GM19035 (cell line): Measurements from ENCODE around the gene ZNF618.
"Not testable (repeated sequence)": the region's sequence is repeated elsewhere in the genome, so short reads cannot be mapped to it uniquely, and the experiment has no call there.

Experiments
- ATAC-seq: cut with Tn5 transposase; IDR thresholded peaks from one replicate; pipeline ENCODE4 v1.9.1; 2021; ENCODE audit not compliant: unreplicated experiment

Gene ZNF618

DNA sequence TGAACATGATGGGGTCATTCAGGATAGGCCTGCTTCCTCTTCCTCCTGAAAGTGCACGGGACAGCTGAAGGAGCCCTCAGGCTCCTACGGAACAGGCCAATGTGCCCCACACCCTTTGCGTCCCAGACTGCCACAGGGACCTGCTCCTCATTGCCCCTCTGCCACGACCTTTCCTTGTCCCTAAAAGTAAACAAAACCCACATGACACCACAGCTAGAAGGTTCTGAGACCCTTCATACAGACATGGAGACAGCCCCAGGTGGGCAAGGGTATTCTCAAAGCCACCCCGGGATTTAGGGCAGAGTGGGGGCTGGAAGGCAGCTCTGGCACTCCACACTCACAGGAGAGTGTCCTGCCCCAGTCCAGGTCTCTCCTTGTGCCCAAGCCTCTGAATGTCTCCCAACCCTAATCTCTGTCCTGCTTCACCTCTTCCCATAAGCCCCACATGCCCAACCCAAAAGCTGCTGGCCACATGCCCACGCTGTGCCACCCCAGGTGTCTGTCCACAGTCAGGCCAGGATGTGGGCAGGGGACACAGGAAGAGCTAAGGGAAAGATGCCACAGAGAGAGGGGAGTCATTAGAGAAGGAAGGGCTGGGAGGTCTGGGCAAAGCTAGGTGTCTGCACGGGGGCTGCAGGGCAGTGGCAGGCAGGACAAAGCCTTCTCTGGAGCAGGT is 201.2 kb downstream of the ZNF618 start:
- no peak for ATAC-seq

DNA sequence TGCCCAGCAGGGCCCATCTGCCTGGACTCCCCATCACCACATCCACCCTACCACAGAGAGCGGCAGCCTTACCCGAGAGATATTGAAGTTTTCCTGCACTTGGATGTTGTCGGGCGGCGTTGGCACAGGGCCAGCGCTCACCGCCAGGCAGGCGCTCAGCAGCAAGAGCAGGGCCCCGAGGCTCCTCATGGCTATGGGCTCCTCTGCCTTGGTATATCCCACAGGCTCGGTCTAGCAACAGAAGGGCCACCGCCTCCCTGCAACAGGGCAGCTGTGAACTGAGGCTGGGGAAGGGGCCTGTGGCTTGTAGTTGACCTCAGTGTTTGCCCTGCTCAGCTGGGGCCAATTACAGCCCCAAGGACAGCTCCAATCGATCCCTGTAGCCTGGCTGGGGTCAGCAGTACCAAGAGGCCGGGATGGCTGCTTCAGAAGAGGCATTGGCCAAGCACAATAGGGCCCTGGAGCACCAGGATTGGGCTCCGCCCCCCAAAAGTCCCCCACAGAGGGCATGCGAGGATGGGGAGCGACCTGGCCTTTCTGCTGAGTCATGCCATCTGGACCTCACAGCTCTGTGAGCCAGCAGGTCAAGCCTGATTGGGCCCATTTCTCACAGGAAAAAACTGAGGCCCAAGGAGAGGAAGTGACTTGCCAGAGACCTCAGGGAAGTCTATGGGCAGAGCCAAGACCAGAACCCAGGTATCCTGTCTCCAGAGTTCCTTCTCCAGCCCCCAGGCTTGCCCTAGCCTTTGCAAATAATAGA is 202.1 kb downstream of the ZNF618 start, which contains the start of gene AMBP:
AMBP (minus strand) TSS at position 280 of the 760 bp plus-strand sequence; CDS start at position 189, 91 bp downstream.
- no peak for ATAC-seq

DNA sequence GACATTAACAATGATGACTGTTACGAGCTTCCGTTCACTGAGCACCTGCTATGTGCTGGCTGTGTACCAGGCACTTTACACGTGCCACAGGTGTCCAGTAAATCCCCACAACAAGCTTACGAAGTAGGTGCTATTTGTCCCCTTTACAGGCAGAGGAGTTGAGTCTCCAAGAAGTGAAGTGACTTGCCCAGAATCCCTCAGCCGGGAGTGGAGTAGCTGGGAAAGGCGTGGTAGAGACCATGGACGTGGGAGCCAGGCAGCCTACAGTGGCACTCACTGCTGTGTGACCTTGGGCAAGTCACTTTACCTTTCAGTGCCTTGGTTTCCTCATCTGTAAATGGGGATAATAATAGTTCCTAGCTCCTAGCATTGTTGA is 202.7 kb downstream of the ZNF618 start:
- ATAC-seq = no peak

DNA sequence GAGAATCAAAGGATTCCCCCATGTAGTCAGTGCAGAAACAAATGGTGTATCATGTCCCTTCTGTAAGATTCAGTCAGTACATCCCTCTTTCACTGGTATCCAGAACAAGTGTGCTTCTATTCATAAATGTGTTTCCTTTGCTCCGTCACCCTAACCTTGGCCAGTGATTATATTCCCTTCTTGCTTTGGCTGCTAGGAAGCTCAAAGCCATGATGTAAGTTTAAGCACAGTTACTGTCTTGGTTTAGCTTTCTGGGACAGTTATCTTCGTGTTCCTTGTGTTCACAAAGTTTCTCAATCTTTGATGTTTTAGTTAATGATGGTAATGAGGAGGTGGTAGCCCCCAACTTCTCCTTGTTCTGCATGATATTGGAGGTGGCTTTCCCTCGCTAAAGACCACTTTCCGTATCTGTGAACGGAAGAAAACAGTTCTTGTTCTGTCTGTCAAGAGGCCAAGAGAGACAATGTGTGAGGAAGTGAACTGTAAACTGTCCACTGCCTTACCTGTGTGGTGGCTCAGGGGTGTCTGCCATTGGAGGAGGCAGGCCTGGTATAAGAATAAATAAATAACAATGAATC is 204.2 kb downstream of the ZNF618 start:
- no peak for ATAC-seq

DNA sequence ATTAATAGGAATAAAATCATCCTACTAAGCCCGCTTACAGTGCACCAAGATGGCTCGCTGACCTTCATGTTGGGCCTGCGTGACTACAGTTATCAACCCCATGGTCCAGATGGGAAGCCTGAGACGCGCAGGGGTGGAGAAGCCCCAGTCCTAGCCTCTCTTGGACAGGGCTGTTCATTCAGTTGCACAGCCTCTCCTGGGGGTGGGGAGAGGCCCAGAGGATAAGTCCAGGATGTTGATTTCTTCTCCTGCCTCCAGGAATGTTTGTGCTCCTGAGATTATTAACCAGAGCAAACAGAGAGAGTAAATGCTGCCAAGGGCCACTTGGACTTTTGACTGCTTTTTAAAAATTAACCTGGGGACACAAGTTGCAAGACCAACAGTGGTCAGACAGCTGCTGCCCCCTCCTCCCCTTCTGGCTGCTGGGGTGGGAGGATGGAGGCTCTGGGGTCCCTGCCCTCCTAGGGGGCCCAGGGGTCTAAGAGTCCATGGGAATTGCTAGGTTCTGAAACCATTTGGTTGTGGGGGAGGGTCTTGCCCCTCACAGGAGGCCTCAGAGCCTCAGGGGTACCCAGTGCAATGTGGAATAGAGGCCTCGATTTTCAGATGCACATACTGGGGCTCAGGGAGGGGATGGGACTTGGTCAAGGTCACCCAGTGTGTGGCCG is 204.8 kb downstream of the ZNF618 start:
- ATAC-seq = no peak

DNA sequence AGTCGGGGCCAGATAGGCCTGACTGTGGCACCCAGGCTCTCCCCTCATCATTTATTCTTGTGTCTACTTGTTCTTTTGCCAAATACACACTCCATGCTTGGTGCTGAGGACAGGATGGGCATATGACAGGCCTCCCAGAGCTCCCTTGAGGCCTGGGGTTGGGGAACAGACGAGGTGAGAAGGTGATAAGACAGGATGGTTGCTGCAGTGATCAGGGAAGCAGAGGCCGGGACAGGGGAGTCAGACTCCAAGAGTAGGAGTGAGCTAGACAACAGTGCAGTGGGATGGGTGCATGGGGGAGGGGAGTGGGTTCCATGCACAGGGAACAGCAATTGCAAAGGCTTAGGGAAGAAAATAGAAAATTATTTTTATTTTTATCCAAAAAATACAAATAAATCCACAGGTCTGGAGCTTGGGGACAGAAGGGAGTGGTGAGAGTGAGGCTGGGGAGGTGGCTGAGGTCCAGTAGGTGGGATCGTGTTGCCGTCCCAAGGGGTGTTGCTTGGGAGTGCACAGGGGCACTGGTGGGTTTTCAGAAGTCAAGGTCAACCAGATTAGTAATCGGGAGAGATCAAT is 205.4 kb downstream of the ZNF618 start:
- no peak for ATAC-seq

DNA sequence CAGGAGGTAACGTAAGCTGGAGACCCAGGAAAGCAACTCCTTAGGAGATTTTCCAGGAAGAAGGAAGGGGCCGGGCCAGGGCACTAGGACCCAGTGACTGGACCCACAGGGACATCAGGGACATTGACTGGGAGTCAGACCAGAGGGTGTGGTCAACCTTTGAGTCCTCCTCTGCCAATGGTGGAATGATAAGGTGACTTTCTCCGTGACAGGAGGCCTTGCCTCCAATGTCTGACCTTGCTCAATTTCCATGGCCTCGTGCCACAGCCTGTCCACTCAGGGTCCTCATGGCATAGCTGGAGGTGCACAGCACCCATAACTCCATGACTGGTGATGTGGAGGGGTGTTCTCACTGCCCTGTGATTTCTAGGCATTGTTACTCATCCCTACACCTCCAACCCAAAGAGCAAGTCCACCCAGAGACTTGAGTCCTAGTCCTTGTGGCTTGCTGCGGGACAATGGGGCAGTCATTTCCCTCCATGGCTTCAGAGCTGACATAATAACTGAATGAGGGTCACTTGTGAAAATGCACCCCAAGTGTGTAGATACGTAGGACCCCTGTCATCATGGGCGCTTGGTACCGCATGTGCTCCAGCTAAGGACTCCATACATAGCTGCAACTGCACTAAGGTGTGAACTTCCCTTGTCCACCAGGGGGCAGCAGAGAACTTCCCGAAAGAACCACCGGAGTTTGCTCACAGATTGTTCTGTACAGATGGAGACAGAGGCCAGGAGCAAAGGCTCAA is 206.1 kb downstream of the ZNF618 start:
- ATAC-seq = peak; percentile 85

DNA sequence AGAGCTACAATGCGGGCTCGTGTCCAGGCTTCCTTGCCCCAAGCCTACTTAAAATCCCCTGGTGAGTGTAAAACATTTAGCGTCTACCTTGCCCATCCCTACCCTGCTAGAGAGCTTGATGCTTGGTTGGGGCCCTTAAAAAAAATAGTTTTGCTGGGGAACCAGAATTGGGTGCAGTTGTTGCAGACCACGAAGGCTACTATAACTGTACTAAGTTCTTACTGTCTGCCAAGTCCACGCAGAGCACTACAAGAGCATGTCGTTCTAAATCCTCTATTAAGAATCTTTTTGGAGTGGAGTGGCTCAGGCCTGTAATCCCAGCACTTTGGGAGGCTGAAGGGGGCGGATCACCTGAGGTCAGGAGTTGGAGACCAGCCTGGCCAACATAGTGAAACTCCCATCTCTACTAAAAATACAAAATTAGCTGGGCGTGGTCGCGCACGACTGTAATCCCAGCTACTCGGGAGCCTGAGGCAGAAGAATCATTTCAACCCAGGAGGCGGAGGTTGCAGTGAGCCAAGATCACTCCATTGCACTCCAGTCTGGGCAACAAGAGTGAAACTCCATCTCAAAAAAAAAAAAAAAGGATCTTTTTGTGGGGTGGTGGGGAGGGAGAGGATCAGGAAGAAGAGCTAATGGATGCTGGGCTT is 206.8 kb downstream of the ZNF618 start:
- ATAC-seq = not testable (repeated sequence)

DNA sequence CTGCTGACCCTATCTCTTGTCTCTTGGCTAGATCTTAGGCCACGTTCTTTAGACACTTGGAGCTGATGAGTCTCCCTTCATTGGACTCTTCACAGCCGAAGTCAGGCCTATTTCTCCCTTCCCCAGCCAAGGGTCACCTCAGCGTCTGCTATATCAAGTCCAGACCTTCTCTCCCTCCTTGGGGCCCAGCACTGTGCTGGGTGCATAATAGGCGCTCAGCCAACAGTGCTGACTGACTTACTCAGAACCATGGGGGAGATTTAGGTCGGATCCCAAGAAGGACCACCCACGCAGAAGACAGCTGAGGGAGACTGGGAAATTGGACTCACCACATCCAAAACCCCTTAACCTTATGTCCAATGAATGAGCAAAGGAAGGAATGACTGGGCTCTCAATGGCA is 207.6 kb downstream of the ZNF618 start:
- ATAC-seq = no peak

DNA sequence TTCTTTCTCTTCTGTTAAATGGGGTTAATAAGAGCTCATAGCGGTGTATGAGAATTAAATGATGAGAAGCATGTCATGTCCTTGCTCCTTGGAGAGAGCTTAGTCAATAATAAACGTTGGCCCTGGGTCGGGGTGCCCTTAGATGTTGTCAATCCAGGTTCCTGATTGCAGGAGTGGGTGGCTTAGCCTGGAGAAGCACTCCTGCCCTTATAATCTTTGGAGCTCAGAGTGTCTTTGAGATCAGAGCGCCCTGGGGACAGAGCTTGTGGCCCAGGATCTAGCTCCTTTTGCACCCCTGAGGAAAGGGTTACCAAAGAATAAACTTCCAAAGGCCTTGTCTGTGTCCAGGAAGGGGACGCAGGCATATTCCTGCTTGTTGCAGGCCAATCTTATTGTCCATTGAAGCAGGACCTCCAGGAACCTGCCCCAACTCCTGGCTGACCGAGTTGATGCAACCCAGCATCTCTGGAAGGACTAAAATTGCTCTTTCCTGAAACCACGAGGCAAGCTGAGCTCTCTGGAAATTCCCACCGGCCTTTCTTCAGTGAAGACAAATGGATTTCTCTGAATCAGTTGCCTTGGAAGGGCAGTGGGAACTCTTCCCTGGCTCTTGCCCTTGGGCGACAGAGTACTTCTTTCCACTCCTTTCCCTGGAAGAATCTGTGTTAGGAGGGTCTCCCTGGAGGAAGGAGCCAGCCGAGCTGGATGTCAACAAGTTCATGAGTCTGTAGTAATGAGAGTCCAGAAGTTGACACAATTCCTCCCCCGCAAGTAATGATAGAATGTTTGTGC is 208.4 kb downstream of the ZNF618 start:
- ATAC-seq = no peak

DNA sequence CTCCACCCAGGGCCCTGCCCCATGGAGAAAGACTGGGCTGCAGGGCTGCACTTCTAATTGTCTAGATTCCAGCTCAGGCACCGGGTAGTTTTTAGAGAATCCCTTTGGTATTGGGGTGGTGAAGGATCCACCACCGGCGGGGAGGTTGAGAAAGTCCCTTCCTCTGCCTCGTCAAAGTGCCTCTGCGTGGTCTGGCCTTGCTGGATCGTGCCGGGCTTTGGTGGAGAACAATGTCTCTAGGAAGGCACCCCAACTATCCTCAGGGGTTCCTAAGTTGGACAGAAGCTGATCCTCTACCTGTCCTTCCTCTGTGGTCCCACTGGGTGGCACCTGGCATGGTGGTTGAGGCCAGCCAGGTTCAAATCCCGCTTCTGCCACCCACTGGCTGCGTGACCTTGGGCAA is 209.3 kb downstream of the ZNF618 start:
- no peak for ATAC-seq

DNA sequence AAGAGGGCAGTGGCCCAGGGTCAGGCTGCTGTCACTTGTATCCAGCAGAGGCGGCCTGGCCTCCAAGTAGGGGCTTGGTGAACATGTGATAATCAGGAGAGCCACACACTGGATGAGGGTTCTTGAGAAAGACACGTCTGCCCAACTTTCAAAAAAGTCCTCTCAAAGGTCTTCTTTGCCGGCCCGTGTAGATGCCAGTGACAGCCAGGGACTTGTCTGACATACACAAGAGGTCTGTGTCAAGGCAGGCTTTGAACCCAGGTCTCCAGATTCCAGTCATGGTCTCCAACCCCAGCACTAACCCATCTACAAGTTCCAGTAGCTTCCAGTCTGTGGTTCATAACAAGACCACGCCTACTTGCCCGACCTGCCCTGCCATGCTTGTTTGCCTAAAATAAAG is 209.9 kb downstream of the ZNF618 start:
- no peak for ATAC-seq

DNA sequence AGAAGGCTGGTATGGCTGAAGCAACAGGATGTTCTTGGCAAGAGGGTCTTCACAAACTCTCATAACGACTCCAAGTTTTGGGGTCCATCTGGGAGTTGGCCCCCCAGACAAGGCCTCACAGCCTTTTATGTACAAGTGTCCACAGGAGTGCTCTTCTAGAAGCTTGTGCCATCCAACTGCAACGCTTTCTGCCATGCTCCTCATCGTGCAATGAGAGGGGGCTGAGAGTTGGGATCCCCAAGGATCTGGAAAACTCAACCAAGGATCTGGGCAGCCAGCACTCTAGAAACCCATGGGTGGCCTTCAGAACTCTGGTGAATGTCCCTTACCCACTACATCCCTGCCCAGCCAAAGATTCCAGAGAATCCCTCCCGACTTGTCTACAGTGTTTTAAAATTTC is 210.5 kb downstream of the ZNF618 start:
- ATAC-seq = no peak

DNA sequence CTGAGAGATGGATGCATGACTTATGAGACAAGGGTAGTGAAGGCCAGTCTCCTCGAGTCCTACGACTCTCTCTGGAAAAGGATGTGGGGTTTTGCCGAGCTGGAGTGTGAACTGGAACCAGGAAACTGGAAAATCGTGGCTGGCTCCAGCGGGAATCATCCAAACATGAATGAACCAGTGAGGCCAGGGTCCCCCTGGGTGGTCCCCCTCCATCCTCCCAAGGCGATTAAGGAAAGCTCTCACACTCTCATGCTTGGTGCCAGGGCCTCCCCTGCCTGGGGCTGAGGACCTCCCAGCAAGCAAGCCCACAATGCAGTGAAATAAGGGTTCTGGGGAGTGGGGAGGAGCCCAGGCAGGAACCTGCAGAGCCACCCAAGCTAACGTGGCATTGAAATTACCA is 211.6 kb downstream of the ZNF618 start:
- ATAC-seq = no peak

DNA sequence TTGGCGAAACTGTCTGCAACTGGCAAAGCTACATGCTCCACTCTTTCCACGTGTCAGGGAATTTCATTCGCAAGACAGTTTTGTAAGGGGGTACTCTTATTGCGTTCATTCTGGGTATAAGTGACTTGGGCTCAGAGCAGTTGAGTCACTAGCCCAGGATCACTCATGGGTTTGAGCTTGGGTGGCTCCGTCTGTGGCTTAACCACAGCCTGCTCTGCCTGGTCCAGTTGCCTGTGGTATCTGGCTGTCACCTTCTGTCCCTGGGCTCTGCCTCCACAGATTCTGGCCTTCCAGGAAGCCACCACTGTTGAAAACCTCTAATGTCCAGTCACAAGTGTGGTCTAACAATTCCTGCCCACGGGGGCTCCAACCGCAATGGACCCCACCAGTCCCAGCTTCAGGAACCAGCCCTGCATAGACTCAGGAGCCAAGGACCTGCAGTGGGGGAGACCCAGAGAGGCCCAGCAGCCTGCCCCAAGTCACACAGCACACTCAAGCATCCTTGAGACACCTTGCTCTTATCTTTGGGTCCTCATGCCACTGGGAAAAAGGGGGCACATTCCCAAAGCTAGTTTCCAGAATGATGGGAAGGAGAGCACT is 212.6 kb downstream of the ZNF618 start:
- no peak for ATAC-seq

DNA sequence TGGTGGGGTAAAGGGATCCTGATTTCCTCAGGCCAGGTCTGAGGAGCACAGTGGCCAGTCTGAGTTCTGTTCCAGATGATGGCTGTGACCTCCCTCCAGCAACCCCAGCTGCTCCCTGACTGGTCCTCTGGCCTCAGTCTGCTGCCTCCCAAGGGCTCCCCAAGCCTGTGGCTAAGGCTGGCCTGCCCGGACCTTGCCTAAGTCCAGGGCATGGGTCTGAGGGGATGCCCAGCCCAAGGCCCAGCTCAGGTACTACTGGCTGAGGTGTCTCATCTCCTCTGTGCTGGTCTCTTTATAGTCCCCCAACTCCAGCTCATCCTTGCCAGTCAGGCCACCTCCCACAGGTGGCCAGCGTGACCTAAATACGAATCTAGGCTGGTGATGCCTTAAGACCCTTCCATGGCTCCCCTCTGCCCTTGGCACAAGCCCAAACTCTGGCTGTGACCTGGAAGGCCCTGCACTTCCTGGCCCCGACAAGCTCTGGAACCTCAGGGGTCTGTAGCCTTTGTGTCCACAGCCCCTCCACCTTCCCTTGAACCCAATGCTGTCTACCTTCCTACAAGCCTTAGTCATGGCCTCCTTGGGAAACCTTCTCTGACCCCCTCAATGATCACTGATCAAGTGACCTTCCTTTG is 213.2 kb downstream of the ZNF618 start:
- no peak for ATAC-seq

DNA sequence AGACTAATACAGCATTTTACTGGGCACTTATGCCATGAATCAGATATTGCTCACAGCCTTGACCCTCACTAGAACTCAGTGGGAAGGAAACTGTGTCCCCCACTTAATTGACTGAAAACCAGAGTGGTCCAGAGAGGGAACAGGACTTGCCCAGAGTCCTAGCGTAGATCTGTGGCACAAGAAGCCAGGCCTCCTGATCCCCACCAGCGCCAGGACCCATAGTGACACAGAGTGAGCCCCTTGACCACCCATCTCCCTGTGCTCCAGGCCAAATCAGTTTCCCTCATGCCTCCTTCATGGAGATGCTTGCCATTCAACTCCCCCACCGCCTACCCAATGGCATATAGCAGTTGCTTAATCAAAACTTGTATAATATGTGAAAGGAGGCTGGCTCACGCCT is 214.7 kb downstream of the ZNF618 start:
- ATAC-seq = no peak

DNA sequence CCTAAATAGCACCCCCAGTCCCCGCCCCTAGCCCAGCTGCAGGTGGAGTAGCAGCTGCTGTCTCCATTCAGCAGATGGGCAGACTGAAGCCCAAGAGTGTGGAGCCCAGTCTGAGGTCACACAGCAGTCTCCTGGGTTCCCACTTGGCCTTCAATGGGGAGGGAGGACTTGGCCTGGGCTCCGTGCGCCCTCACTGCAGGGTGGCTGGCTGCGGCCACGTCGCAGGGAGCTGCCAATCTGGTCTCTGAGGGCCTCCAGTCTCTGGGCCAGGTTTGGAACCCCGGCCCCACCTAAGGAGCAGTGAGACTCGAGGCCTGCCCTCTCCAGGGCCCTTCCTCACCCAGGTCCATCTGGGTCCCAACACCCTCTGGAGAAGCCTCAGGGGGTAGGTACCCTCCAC is 215.6 kb downstream of the ZNF618 start:
- no peak for ATAC-seq

DNA sequence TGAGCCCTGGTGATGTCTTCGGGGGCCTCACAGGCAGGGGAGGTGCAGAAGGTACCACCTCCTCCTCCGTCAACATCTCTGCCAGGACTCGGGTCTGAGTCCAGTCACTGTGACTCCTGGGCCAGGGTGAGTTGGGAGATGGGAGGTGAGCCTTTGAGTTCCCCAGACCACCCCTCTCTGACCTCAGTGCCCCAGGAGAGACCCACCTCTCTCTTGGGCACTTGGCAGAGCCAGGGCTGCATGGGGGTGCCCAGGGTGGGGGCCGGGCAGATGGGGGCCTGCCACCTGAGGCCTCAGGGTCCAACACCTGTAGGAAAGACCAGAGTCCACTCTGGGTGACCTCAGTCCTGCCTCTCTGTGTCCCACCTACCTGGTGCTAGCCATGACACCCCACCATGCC is 216.2 kb downstream of the ZNF618 start:
- ATAC-seq = no peak
